K562 (cell line): ENCODE measurements around the gene GPR162. TPM values are rescaled to one million over a fixed set of nuclear protein-coding genes. Genes with fewer than 3 reads are reported as not detected.

Experiments used
- ATAC-seq: fragments of 200-7000 bp; cut with Tn5 transposase; 3 replicates; pipeline ENCODE4 v1.9.1; 2020; ENCODE audit warnings: moderate library complexity
- BruUV-seq: library from RNA; stranded (reverse); fragments of 400-500 nt; replicated peaks from 2 replicates; lab custom pipeline; 2021; lab: Mats Ljungman, UMichigan
- CTCF ChIA-PET: fragments of 300-600 bp; formaldehyde crosslinking; extraction: SDS; loops from one replicate; lab custom pipeline; 2021; ENCODE audit warnings: low intra/inter-chr PET ratio; lab: Yijun Ruan, JAX
- POLR2A ChIA-PET: fragments of 300-600, 350-650 bp; sonication (Branson Sonifier 250); formaldehyde crosslinking; extraction: SDS; loops from one replicate; lab custom pipeline; 2021; ENCODE audit warnings: antibody characterized with exemption, inconsistent platforms; lab: Yijun Ruan, JAX
- DNase-seq, 4 experiments: peaks; one replicate each; pipeline versions ENCODE4 v3.0.0 to v3.0.0-alpha.2; 2011 to 2018; ENCODE audit warnings: low spot score in 3 of 4, mixed read lengths in 3 of 4; ENCODE audit errors: extremely low read depth in 1 of 4
- FAIRE-seq: peaks from 2 replicates; lab custom pipeline; 2011; peaks lifted over from hg19 to GRCh38; lab: Jason Lieb, UNC
- H2AFZ ChIP-seq: 2 replicates; pipeline ENCODE4 v1.6.0; 2011; ENCODE audit warnings: low read depth, low read length, control low read depth, inconsistent platforms
- H3K27ac ChIP-seq: fragments of 200-600 bp; 3 replicates; pipeline ENCODE4 v1.8.0; 2011; ENCODE audit warnings: low read depth, mild to moderate bottlenecking, control low read depth, inconsistent platforms, low read length, moderate library complexity, mixed read lengths; ENCODE audit errors: extremely low read depth
- H3K27me3 ChIP-seq, 2 experiments: fragments of 300-600 bp in 1 of 2; 2 replicates in 1 of 2; 3 replicates in 1 of 2; pipeline versions ENCODE4 v1.6.0 to v1.8.0; 2011; ENCODE audit warnings: inconsistent platforms in 2 of 2, low read length in 2 of 2, mild to moderate bottlenecking in 1 of 2, mixed read lengths in 1 of 2, moderate library complexity in 1 of 2; ENCODE audit not compliant: control insufficient read depth in 2 of 2, insufficient read depth in 2 of 2
- H3K36me3 ChIP-seq: fragments of 300-600 bp; 3 replicates; pipeline ENCODE4 v1.8.0; 2011; ENCODE audit warnings: mild to moderate bottlenecking, low read length, inconsistent platforms; ENCODE audit not compliant: control insufficient read depth, insufficient read depth
- H3K4me1 ChIP-seq, 2 experiments: fragments of 200-600 bp in 1 of 2; replicated peaks in 1 of 2; 2 replicates in 1 of 2; 3 replicates in 1 of 2; pipeline versions ENCODE4 v1.5.1 to v1.8.0; 2011; ENCODE audit warnings: inconsistent platforms in 2 of 2, low read length in 2 of 2, mild to moderate bottlenecking in 1 of 2, mixed read lengths in 1 of 2, moderate library complexity in 1 of 2; ENCODE audit not compliant: control insufficient read depth in 2 of 2, insufficient read depth in 2 of 2
- H3K4me2 ChIP-seq: 2 replicates; pipeline ENCODE4 v1.6.1; 2011; ENCODE audit warnings: low read length, control low read depth, inconsistent platforms, mixed read lengths; ENCODE audit not compliant: insufficient read depth
- H3K4me3 ChIP-seq: fragments of 200-600 bp; sonication (generic), shearing (Covaris generic); 2 replicates; pipeline ENCODE4 v1.5.1; 2016; ENCODE audit warnings: control low read depth, inconsistent platforms
- H3K79me2 ChIP-seq: fragments of 200-600 bp; 3 replicates; pipeline ENCODE4 v1.8.0; 2011; ENCODE audit warnings: low read length, inconsistent platforms; ENCODE audit not compliant: control insufficient read depth, insufficient read depth
- H3K9ac ChIP-seq, 2 experiments: 2 replicates each; pipeline versions ENCODE4 v1.6.0 to v1.6.1; 2011; ENCODE audit warnings: low read depth in 2 of 2, low read length in 2 of 2, control low read depth in 1 of 2, inconsistent platforms in 1 of 2, mild to moderate bottlenecking in 1 of 2, mixed read lengths in 1 of 2; ENCODE audit not compliant: insufficient read depth in 1 of 2
- H3K9me1 ChIP-seq: one replicate; pipeline ENCODE4 v1.6.0; 2011; ENCODE audit warnings: inconsistent platforms, mild to moderate bottlenecking, low read length, moderate library complexity; ENCODE audit not compliant: control insufficient read depth, insufficient read depth
- H3K9me3 ChIP-seq: replicated peaks from 2 replicates; pipeline ENCODE4 v1.5.1; 2011; ENCODE audit warnings: low read depth, low read length, inconsistent platforms; ENCODE audit not compliant: control insufficient read depth, insufficient read depth
- H4K20me1 ChIP-seq: replicated peaks from 2 replicates; pipeline ENCODE4 v1.6.1; 2011; ENCODE audit warnings: low read length, inconsistent platforms, mixed read lengths; ENCODE audit not compliant: control insufficient read depth, insufficient read depth
- FOXK2 ChIP-seq, 2 experiments: fragments of 450-650 bp; IDR thresholded peaks in 1 of 2; conservative IDR thresholded peaks in 1 of 2; 2 replicates each; pipeline ENCODE4 v1.6.1; 2016; ENCODE audit warnings: low read depth in 2 of 2, mild to moderate bottlenecking in 1 of 2
- HDGF ChIP-seq: fragments of 450-650 bp; IDR thresholded peaks from 2 replicates; pipeline ENCODE4 v1.6.1; 2016
- MCM5 ChIP-seq: fragments of 450-650 bp; IDR thresholded peaks from 2 replicates; pipeline ENCODE4 v1.6.1; 2016; ENCODE audit warnings: low read depth
- NCOR1 ChIP-seq: fragments of 450-650 bp; IDR thresholded peaks from 2 replicates; pipeline ENCODE4 v1.6.1; 2016; ENCODE audit warnings: mild to moderate bottlenecking, moderate library complexity
- RUNX1 ChIP-seq: sonication (generic); IDR thresholded peaks from 2 replicates; pipeline ENCODE4 v1.6.1; 2016; ENCODE audit warnings: antibody characterized with exemption, low read depth
- ZNF165 ChIP-seq: fragments of 250-450 bp; sonication (Bioruptor Pico); IDR thresholded peaks from 2 replicates; pipeline ENCODE4 v1.4.0; 2020; ENCODE audit warnings: borderline replicate concordance
- ZNF174 ChIP-seq: fragments of 250-450 bp; sonication (Bioruptor Pico); IDR thresholded peaks from 2 replicates; pipeline ENCODE4 v1.4.0; 2020; ENCODE audit warnings: mild to moderate bottlenecking
- ZNF830 ChIP-seq: fragments of 250-450 bp; sonication (Bioruptor Pico); IDR thresholded peaks from 2 replicates; pipeline ENCODE4 v1.5.0; 2021; ENCODE audit warnings: mild to moderate bottlenecking
- WGBS: fragments of 100-300 bp; shearing (Covaris generic); methylation state at CpG from one replicate; pipeline ENCODE4 v1.1.6; 2016; ENCODE audit warnings: low coverage, mixed read lengths; ENCODE audit not compliant: insufficient coverage; ENCODE audit errors: missing lambda C conversion rate; 5-methylcytosine and 5-hydroxymethylcytosine counted together
- in situ Hi-C: fragments of 300-500 bp; cut with MboI; formaldehyde crosslinking; loops from 4 replicates; pipeline ENCODE4 v1.15.0; 2018; ENCODE audit warnings: inconsistent platforms, mixed read lengths
- intact Hi-C: fragments of 100-400 bp; cut with micrococcal nuclease; formaldehyde crosslinking; loops from 2 replicates; pipeline ENCODE4 v1.14.2; 2022
- polyA plus RNA-seq, 8 experiments: library from polyadenylated mRNA; depleted of rRNA in 4 of 8; stranded (reverse) in 5 of 8; unstranded in 3 of 8; fragments of >200 nt; fragmentation: Nextera tagmentation in 2 of 8; fragmentation: Illumina TruSeq in 1 of 8; extraction: Ambion mirVana in 2 of 8; extraction: Trizol in 1 of 8; gene quantifications; 2 replicates each; pipeline versions ENCODE4 v1.2.1 to v1.2.3, GENCODE V29; 2011 to 2014; ENCODE audit warnings: inconsistent platforms in 1 of 8, missing spikeins in 1 of 8
- total RNA-seq, 7 experiments: library from RNA; depleted of rRNA in 6 of 7; stranded (reverse); fragments of >200 nt in 6 of 7; fragmentation: Illumina TruSeq in 2 of 7; extraction: Trizol in 2 of 7; gene quantifications; 2 replicates each; pipeline versions ENCODE4 v1.2.1 to v1.2.3, GENCODE V29; 2011 to 2021; ENCODE audit warnings: low replicate concordance in 1 of 7
- TF ChIP-seq, protein P1 (sequence below), 3 experiments: fragments of 200-800 bp in 1 of 3; sonication (Bioruptor generic) in 1 of 3; sonication (generic) in 1 of 3; formaldehyde crosslinking in 1 of 3; IDR thresholded peaks; 2 replicates each; pipeline versions ENCODE4 v1.6.1 to v1.8.0; 2016 to 2022; ENCODE audit warnings: mild to moderate bottlenecking in 2 of 3, missing compliant biosample characterization in 2 of 3, missing genetic modification characterization in 2 of 3, missing genetic modification reagents in 1 of 3

GPR162 gene
- total and polyA plus RNA-seq, 9 of the 15 experiments (the other 6 are each of a cell fraction or from before 2014, with no cell fraction given), result 0.65 to 1.8 (median 1.1) TPM; not detected in 2

DNA sequence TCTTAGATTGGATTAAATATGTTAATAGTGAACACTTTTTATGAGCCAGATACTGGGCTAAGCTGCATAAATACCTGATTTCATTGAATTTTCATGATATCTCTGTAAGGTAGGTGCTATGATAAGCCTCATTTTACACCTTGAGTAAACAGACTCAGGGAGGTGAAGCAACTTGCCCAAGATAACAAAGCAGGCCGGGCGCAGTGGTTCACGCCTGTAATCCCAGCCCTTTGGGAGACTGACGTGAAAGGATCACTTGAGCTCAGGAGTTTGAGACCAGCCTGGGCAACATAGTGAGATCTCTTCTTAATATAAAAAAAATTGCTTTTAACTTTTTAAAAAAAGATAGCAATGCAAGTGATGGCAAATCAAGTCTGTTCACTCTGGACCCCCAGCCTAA, 20.5 kb downstream of the GPR162 start:
- in situ Hi-C loops, result no loop called here

More for the DNA sequence above, 20.5 kb downstream of the GPR162 start:
- no peak for FAIRE-seq
- ATAC-seq, result no peak
- Histone ChIP-seq H3K27me3 (no peaks in the 10 kb centered on the region), H3K9ac (no peak overlapping the region), H3K27ac (no peak overlapping the region), H3K36me3 (peaks cover 71% of the 10 kb centered on the region; the same call in 2 of the 3 replicates), H3K4me3 (no peak overlapping the region), H3K79me2 (no peaks in the 10 kb centered on the region), H3K9me1 (no peaks in the 10 kb centered on the region), H3K4me1 (peaks cover 10 to 51% of the 10 kb centered on the region in 2 experiments; a peak in 4 of 5 replicates), H4K20me1 (no peaks in the 10 kb centered on the region; the same call in 1 of the 2 replicates), H3K4me2 (no peak overlapping the region), H2AFZ (no peak overlapping the region), H3K9me3 (no peaks in the 10 kb centered on the region)
- ChIA-PET CTCF (no interaction called here), POLR2A (interaction anchor here (1.1 to 4.8 kb wide), 5 partner anchors 8 to 153 kb away, joined by 4 to 39 read pairs (median 5); partner anchors contain the start of genes CDCA3, USP5 and ZNF384)
- BruUV-seq, result no TSS peak
- intact Hi-C loops, result no loop called here
- DNase-seq, result no peak
- TF ChIP-seq ZNF174 (no peak), RUNX1 (no peak), ZNF830 (CRISPR knock-in tag) (no peak), FOXK2 (conservative IDR thresholded peaks at IDR 0.05 in 1 of 2, IDR thresholded peaks at IDR 0.05 in 1 of 2; ENCODE audit: low read depth in 2 of 2) (no peak), HDGF (no peak), MCM5 (no peak), ZNF165 (CRISPR knock-in tag) (no peak), NCOR1 (no peak)
- TF ChIP-seq, protein P1, sequence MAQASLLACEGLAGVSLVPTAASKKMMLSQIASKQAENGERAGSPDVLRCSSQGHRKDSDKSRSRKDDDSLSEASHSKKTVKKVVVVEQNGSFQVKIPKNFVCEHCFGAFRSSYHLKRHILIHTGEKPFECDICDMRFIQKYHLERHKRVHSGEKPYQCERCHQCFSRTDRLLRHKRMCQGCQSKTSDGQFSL (CRISPR knock-in tag; IDR thresholded peaks at IDR 0.05), result no peak
- TF ChIP-seq, protein P1 (tag; IDR thresholded peaks at IDR 0.05), result no peak
- 80% methylated on average over 1 of the region's 4 CpGs for WGBS
